GM21390 (cell line): ENCODE data around the gene MAP4K4.
"Not testable (repeated sequence)": the region's sequence is repeated elsewhere in the genome, so short reads cannot be mapped to it uniquely, and the experiment has no call there.

Experiments used
- ATAC-seq: cut with Tn5 transposase; IDR thresholded peaks from one replicate; pipeline ENCODE4 v1.9.1; 2021; ENCODE audit not compliant: unreplicated experiment

MAP4K4 gene

DNA sequence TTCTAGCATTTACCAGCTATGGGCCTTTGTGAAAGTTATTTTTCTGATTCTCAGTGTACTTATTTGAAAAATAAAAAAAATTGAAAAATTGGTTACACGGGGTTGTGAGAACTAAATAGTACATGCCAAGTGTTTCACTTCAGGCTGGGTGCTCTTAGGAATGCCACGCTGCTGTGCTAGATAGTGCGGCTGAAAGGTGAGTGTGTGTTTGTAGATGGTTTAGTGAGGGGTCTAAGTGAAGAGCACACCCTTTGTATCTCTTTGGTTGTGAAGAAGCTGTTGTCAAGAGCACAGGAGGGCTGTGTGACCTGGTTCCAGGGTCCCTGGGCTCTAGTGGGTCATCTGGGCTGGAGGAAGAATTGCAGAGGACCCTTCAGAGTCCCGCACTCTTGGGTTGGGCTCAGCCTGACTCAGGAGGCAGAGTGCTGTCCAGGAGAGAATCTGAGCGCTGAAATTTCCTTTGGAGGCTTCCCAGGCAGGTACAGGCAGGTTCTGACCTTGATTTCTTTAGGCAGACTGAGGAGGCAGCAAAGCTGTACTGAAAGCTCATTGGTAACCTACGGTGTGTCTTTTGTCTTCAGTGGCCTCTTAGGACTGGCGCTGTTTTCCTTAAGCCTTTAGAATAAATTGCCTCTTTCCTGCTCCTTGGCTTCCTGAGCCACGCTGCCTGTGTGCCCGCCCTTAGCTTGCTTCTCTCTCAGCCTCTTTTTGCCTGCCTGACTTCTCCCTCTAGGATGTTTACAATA lies 44.4 kb downstream of the MAP4K4 start:
- no peak for ATAC-seq

- no peak for ATAC-seq
Measured at GRCh38 chr2:101742547-101742946, 45.0 kb downstream of the MAP4K4 start.

- no peak for ATAC-seq
Measured at GRCh38 chr2:101743288-101743687, 45.8 kb downstream of the MAP4K4 start.

- no peak for ATAC-seq
Measured at GRCh38 chr2:101744832-101745231, 47.3 kb downstream of the MAP4K4 start.

DNA sequence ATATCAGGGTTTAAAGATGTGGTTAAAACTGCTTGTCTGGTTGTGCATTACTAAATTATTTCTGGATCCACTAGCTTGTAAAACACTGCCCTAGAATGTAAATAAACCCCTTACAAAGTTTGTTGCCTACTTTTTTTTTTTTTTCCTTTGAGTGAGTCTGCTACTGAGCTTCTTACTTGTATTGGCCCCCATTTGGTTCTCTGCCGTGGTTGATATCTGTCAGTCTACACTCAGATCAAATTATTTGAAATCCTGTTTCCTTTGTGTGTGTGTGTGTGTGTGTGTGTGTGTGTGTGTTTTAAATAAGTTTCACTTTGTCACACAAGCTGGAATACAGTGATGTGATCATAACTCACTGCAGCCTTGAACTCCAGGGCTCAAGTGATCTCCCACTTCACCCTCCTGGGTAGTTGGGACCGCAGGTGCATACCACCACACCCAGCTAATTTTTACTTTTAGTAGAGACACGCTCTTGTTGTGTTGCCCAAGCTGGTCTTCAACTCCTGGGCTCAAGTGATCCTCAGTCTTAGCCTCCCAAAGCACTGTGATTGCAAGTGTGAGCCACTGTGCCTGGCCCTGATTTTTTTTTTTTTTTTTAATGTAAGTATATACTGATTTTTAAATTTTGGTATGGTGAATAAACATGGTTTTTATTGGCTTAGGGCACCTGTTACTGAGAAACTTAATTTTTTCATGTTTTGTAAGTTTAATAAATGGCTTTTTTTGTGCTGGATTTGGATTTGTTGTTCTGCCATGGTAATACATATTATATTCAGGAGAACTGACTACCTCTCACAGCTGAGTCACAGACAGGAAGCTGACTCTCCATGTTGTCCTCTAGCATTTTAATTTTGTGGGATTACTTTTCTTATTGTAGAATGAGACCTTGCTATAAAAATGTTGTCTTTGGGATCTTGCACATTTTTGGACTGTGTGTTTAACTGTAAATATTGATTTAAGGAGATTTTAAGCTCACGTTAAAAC lies 48.5 kb downstream of the MAP4K4 start:
- ATAC-seq: no peak

DNA sequence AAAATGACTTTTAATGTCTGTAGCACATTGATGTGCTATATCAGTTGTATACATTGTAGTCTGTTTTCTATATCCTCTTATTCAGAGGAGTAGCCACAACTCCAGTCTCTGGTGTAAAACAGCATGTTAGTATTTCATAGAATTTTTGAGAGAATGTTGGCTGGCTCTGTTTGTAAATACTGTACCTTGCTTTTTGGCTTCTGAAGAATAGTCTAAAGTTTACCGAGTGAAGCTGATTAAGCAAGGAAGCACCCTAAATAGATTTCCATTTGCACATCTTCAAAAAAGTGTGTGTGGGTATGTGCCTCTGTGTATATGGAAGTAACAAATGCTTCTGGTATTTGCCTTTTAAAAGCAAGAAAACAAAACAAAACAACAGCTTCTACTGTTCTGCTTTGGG lies 50.5 kb downstream of the MAP4K4 start:
- no peak for ATAC-seq

GRCh38 chr2:101748462-101748861 lies 51.0 kb downstream of the MAP4K4 start:
- ATAC-seq: not testable (repeated sequence)

DNA sequence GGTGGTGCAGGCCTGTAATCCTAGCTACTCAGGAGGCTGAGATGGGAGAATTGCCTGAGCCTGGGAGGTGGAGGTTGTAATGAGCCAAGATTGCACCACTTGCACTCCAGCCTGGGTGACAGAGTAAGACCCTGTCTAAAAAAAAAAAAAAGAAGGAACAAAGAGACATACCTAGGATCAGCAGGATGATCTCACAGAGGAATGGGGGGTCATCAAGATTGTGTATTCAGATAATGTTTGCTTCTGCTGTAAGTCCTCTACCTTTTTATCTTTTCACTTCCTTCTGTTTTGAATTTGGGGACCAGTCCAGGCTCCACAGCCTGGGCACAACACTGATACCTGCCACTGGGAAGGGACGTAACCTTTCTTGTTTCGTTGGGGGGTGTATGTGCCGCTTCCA lies 53.2 kb downstream of the MAP4K4 start:
- ATAC-seq: no peak

DNA sequence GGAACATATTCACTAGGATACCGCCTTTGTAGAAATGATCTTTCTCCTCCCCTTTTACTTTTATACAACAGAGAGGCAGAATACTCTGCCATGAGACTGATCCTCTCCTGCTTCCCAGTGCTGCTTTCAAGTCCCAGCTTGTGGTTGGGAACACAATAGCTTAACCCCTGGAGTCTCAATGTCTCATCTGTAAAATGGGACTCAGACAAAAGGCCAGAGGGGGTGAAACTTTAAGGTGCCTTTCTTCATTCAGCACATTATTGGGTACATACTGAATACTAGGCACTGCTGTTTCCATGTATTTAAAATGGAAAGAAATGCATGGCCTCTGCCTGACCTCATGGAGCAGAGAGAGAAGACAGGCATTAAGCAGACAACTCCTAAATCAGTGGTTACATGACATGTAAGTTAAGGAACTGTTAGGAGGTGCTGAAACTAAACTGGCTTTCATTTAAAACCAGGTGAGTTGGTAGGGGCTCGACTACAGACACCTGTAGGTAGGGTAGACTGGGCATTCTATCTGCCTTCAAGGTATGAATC lies 53.8 kb downstream of the MAP4K4 start:
- ATAC-seq: no peak

DNA sequence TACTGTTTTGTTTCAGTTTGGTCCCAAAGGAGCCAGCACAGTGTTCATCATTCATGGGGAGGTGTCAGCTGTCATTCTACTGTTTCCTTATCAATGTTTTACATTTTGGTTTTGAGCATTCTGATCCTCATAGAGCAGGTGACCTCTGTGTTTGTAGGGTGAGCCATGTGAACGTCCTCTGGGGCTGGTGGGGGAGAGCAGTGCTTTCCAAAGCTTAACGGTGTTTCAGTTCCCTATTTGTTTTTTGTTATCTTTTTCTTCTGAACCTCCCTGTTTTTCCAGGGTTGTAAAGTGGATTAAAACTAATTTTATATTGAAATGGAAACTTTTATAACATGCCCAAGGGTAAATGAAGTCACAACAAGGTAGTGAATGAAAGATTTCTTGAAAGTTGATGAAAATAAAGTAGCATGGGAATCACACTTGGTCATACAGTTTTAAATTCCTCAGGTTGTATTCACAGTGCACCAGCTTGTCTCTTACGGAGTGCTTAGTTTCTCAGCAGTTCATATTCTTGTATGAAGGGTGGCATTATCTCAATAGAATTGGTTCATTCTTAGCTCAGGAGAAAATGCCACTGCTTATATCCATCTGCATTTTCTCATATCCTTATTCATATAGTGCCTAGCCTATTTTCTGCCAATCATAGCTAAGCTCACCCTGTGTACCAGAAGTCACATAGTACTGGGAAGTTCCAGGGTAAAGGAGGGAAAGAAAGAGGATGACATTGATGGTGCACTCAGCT lies 54.5 kb downstream of the MAP4K4 start:
- ATAC-seq: peak; percentile 68

GRCh38 chr2:101752716-101753616 lies 55.5 kb downstream of the MAP4K4 start:
- ATAC-seq: no peak

DNA sequence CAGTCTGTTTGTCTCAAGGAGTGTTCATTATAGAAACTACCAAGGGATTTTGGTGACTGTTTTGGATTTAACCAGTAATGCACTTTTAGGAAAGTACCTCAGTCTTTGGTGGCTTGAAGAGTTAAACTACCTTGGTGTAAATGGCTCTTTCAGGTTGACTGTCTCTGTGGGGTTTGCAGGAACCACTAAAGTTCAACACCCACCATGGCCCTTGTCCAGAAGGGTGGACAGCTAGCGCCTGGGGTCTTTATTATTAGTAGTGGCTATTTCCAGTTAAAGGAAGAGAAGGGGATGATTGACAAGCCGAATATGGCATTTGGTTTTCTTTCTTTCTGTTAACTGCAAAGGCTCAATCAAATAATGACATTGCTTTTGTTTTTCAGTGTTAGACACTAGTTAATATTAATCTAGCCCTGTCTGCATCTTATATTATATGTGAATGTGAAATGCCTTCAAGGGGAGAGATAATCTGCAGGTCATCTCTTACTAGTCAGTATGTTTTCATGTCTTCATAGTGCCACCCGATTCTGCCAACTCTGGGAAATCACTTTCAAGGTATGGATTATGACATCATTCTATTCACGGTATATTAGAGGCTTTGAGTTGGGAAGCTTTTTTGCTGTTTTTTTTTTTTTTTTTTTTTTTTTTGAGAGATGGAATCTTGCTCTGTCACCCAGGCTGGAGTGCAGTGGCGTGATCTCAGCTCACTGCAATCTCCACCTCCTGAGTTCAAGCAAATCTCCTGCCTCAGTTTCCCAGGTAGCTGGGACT lies 56.4 kb downstream of the MAP4K4 start:
- no peak for ATAC-seq

- ATAC-seq: no peak
Measured at GRCh38 chr2:101754618-101755017, 57.1 kb downstream of the MAP4K4 start.

DNA sequence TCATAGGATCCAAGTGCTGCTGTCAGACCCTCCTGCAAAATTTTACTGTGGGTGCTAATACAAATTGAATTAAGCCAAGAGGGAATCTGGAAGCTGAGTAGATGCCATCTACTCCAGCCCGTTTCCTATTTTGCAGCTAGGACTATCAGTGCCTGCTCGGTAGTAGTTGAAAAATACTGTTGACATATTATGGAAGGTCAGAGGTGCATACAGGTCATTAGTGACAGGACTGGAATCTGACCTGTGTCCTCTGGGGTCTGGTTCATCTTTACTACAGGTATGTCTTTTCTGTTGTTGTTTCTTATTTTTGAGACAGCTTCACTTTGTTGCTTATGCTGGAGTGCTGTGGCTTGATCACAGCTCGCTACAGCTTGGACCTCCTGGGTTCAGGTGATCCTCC lies 58.8 kb downstream of the MAP4K4 start:
- ATAC-seq: no peak

DNA sequence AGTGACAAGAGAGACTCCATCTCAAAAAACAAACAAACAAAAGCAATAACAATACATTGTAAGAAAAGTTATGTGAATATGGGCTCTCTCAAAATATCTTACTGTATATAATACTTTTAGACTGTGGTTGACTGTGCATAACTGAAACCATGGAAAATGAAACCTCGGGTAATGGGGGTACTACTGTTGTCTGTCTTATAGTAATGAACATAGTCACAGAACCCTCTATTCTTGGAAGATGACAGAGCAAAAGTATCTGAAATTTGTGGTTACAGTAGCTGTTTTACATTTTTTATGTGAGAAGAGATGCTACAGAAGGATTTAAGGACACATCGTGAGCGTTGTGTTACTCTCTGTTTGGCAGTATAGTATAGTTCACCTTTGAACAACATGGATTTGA lies 60.5 kb downstream of the MAP4K4 start:
- ATAC-seq: peak; percentile 59

- ATAC-seq: no peak
Measured at GRCh38 chr2:101759162-101759561, 61.7 kb downstream of the MAP4K4 start.

DNA sequence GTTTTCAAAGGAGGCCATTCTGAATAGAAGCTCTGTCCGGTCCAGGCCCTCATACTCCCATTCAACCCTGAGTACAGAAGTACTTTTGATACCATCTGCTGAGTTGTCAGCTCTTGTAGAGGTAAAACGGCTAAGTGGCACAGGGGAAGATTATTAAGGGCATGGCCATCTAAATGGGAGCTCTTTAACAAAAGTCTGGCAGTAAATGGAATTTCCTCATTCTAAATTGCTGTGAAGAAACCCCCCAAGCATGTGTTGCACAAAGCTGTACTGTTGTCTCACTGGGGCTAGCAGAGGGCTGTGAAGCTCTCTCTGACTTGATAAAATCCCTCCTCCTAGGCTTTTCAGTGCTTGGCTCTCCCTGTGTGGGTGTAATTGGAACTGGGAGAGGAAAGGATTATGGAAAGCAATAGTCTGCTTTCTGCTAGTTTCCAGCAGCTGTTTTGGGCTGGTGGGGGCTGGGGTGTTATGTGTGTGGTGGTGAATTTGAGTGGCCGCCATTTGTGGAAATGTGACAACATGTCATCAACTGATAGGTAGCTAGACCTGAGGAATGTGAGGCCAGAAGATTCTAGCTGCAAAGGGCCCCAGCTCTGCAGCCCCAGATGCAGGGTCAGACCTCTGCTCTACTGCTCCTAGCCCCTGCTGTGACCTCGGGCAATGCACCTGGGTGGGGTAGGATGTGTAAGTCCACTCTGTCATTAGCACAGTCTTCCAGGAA lies 65.1 kb downstream of the MAP4K4 start:
- no peak for ATAC-seq

GRCh38 chr2:101763496-101764333 lies 66.2 kb downstream of the MAP4K4 start:
- no peak for ATAC-seq
